Measurements from ENCODE around the gene MYBPC2.
"Not testable (repeated sequence)": the region's sequence is repeated elsewhere in the genome, so short reads cannot be mapped to it uniquely, and the experiment has no call there.

The MYBPC2 gene

GRCh38 chr19:50428772-50429463 lies 3.8 kb upstream of the MYBPC2 start:
- no peak for DNase-seq

- no peak for DNase-seq
Measured at GRCh38 chr19:50430888-50431342, 1.8 kb upstream of the MYBPC2 start.

GRCh38 chr19:50431343-50432220 lies 1.1 kb upstream of the MYBPC2 start:
- peak; percentile 83 for DNase-seq

- no peak for DNase-seq
Measured at GRCh38 chr19:50433201-50434180, 799 bp downstream of the MYBPC2 start.

- no peak for DNase-seq
Measured at GRCh38 chr19:50434525-50434924, 1.8 kb downstream of the MYBPC2 start.

- no peak for DNase-seq
Measured at GRCh38 chr19:50435221-50435620, 2.5 kb downstream of the MYBPC2 start.

- no peak for DNase-seq
Measured at GRCh38 chr19:50435627-50436026, 2.9 kb downstream of the MYBPC2 start.

- DNase-seq = no peak
Measured at GRCh38 chr19:50437862-50438449, 5.3 kb downstream of the MYBPC2 start.

GRCh38 chr19:50439130-50439529 lies 6.4 kb downstream of the MYBPC2 start:
- not testable (repeated sequence) for DNase-seq

- DNase-seq = no peak
Measured at GRCh38 chr19:50444059-50444458, 11.4 kb downstream of the MYBPC2 start.

GRCh38 chr19:50447053-50447452 lies 14.4 kb downstream of the MYBPC2 start:
- DNase-seq = no peak

GRCh38 chr19:50447750-50448149 lies 15.1 kb downstream of the MYBPC2 start:
- DNase-seq = no peak

- DNase-seq = no peak
Measured at GRCh38 chr19:50449236-50449899, 16.7 kb downstream of the MYBPC2 start.

- no peak for DNase-seq
Measured at GRCh38 chr19:50450369-50451222, 17.9 kb downstream of the MYBPC2 start.

- no peak for DNase-seq
Measured at GRCh38 chr19:50451223-50451534, 18.5 kb downstream of the MYBPC2 start.

- DNase-seq = no peak
Measured at GRCh38 chr19:50453243-50453642, 20.6 kb downstream of the MYBPC2 start.

GRCh38 chr19:50455992-50456391 lies 23.3 kb downstream of the MYBPC2 start:
- DNase-seq = no peak

- DNase-seq = no peak
Measured at GRCh38 chr19:50457300-50457699, 24.6 kb downstream of the MYBPC2 start.

- no peak for DNase-seq
Measured at GRCh38 chr19:50458396-50459066, 25.8 kb downstream of the MYBPC2 start.

- no peak for DNase-seq
Measured at GRCh38 chr19:50459067-50459456, 26.4 kb downstream of the MYBPC2 start.

All from effector CD8-positive, alpha-beta T cell (primary cell).